ENCODE measurements around the gene ABCB9. TPM values are rescaled to one million over a fixed set of nuclear protein-coding genes. Genes with fewer than 3 reads are reported as not detected.

The ABCB9 gene
- total RNA-seq, 1 experiment from 2014 or later, result 6.3 TPM

DNA sequence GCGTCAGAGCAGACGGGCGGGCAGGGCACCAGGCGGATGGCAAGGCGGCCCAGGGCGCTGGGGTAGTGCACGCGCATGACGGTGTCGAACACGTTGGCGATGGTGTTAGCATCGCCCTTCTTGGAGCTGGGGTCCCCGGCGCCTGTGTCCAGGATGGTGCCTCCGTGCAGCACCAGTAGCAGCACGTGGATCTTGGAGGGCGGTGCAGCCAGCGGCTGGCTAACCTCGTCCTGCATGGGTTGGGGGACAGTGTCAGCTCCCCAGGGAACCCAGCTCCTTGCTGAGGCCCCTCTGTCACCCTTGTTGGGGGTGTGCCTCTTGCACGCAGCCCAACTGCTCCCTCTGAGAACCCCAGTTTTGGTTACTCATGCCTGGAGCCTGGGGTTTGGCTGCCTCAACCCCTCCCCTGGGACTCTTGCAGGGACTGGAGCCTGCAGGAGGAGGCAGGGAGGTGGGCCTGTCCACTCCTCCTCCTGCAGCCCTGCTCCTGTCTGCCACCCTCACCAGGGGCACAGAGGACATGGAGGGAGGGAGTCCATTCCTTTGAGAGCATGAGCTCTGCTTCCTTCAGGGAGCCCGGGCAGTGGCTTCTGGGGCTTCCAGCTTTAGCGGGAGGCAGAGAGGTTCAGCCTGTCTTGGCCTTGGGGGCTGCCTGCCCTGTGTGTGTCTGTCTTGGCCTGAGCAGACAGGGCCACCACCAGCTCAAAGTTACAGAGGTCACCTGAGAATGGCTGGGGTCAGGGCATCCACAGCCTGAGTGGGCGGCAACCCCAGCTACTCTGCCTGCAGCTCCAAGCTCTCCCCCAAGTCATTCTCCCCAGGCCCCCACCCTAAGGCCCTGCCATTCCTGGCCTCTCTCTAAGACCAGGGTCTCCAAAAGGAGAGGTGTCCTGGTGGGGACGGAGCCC, 31.3 kb upstream of the ABCB9 start:
- Mint-ChIP-seq H3K36me3 (no peaks in the 10 kb centered on the region), H3K27me3 (ENCODE audit: low read depth) (no peaks in the 10 kb centered on the region), H3K4me3 (no peak overlapping the region), H3K4me1 (no peaks in the 10 kb centered on the region), H3K27ac (no peak overlapping the region), H3K9me3 (no peaks in the 10 kb centered on the region)
- CTCF ChIA-PET, result interaction anchor here (1.8 kb wide), 1 partner anchor 46 kb away, joined by 6 read pairs; no protein-coding TSS in a partner anchor
- POLR2A ChIA-PET, result no interaction called here
- DNase-seq (ENCODE audit: low spot score) (no peak), ATAC-seq (no peak)
- TF ChIP-seq FOXJ3 (CRISPR knock-in tag; IDR thresholded peaks at IDR 0.05; ENCODE audit: borderline replicate concordance) (no peak), JAZF1 (CRISPR knock-in tag; IDR thresholded peaks at IDR 0.05) (no peak), GABPB1 (CRISPR knock-in tag; IDR thresholded peaks at IDR 0.05) (no peak), ZBTB21 (CRISPR knock-in tag; IDR thresholded peaks at IDR 0.05; ENCODE audit: borderline replicate concordance) (no peak), KAT7 (CRISPR knock-in tag; IDR thresholded peaks at IDR 0.05; ENCODE audit: borderline replicate concordance) (no peak), ESRRA (CRISPR knock-in tag; IDR thresholded peaks at IDR 0.05; ENCODE audit: borderline replicate concordance) (no peak), MXD4 (CRISPR knock-in tag; IDR thresholded peaks at IDR 0.05; ENCODE audit: borderline replicate concordance) (no peak), TCF7 (CRISPR knock-in tag; IDR thresholded peaks at IDR 0.05; ENCODE audit: low read depth) (no peak), SMAD4 (CRISPR knock-in tag; IDR thresholded peaks at IDR 0.05) (no peak), PRRX2 (CRISPR knock-in tag; IDR thresholded peaks at IDR 0.05) (no peak), ETV6 (CRISPR knock-in tag; IDR thresholded peaks at IDR 0.05) (no peak), ZNF232 (CRISPR knock-in tag; IDR thresholded peaks at IDR 0.05) (no peak), SOX15 (CRISPR knock-in tag; IDR thresholded peaks at IDR 0.05) (no peak), TEAD4 (CRISPR knock-in tag; IDR thresholded peaks at IDR 0.05) (no peak), NFYB (CRISPR knock-in tag; conservative IDR thresholded peaks at IDR 0.05; ENCODE audit: low read depth) (no peak)
- TF ChIP-seq, protein P1, sequence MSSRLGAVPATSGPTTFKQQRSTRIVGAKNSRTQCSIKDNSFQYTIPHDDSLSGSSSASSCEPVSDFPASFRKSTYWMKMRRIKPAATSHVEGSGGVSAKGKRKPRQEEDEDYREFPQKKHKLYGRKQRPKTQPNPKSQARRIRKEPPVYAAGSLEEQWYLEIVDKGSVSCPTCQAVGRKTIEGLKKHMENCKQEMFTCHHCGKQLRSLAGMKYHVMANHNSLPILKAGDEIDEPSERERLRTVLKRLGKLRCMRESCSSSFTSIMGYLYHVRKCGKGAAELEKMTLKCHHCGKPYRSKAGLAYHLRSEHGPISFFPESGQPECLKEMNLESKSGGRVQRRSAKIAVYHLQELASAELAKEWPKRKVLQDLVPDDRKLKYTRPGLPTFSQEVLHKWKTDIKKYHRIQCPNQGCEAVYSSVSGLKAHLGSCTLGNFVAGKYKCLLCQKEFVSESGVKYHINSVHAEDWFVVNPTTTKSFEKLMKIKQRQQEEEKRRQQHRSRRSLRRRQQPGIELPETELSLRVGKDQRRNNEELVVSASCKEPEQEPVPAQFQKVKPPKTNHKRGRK (CRISPR knock-in tag; IDR thresholded peaks at IDR 0.05; ENCODE audit: borderline replicate concordance), result no peak

DNA sequence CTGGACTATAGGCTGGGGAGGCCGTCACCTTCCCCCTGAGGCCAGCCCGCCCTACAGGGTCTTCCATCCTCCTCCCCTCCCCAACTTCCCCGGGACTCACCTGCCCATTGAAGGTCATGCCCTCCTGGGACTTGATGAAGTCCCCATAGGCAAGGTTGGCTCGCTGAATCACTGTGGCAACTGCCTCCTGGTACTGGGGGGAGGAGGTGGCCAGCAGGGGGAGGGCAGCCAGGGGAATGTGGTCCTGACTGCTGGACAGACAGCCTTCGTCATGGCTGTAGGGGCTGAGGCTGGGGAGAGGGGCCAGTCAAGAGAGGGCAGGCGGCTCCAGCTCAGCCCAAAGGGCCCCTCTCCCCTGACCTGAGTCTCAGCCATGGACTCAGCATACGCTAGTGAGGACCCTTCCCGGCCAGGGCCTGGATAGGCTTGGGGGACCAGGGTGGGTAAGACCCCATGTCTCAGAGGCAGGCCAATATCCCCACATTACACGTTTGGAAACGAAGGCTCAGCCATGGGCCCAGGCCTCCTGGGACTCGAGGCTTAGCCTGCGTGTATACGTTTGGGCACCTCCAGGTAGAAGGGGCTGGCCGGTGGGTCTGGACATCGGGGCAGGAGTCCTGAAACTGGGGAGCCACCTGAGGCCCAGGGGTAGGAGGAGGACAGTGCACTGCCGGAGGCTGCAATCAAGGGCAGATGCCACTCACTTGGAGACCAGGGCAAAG, 30.5 kb upstream of the ABCB9 start:
- TF ChIP-seq, protein P2, sequence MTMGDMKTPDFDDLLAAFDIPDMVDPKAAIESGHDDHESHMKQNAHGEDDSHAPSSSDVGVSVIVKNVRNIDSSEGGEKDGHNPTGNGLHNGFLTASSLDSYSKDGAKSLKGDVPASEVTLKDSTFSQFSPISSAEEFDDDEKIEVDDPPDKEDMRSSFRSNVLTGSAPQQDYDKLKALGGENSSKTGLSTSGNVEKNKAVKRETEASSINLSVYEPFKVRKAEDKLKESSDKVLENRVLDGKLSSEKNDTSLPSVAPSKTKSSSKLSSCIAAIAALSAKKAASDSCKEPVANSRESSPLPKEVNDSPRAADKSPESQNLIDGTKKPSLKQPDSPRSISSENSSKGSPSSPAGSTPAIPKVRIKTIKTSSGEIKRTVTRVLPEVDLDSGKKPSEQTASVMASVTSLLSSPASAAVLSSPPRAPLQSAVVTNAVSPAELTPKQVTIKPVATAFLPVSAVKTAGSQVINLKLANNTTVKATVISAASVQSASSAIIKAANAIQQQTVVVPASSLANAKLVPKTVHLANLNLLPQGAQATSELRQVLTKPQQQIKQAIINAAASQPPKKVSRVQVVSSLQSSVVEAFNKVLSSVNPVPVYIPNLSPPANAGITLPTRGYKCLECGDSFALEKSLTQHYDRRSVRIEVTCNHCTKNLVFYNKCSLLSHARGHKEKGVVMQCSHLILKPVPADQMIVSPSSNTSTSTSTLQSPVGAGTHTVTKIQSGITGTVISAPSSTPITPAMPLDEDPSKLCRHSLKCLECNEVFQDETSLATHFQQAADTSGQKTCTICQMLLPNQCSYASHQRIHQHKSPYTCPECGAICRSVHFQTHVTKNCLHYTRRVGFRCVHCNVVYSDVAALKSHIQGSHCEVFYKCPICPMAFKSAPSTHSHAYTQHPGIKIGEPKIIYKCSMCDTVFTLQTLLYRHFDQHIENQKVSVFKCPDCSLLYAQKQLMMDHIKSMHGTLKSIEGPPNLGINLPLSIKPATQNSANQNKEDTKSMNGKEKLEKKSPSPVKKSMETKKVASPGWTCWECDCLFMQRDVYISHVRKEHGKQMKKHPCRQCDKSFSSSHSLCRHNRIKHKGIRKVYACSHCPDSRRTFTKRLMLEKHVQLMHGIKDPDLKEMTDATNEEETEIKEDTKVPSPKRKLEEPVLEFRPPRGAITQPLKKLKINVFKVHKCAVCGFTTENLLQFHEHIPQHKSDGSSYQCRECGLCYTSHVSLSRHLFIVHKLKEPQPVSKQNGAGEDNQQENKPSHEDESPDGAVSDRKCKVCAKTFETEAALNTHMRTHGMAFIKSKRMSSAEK (CRISPR knock-in tag; IDR thresholded peaks at IDR 0.05; ENCODE audit: borderline replicate concordance), result no peak
- TF ChIP-seq GRHL2 (CRISPR knock-in tag; IDR thresholded peaks at IDR 0.05; ENCODE audit: insufficient replicate concordance, severe bottlenecking) (no peak), ZNF671 (CRISPR knock-in tag; IDR thresholded peaks at IDR 0.05) (no peak), IRF2 (CRISPR knock-in tag; IDR thresholded peaks at IDR 0.05; ENCODE audit: borderline replicate concordance, low read depth) (no peak), TP53 (CRISPR knock-in tag; IDR thresholded peaks at IDR 0.05) (no peak), SMAD4 (CRISPR knock-in tag; IDR thresholded peaks at IDR 0.05) (no peak)
- TF ChIP-seq, protein P3, sequence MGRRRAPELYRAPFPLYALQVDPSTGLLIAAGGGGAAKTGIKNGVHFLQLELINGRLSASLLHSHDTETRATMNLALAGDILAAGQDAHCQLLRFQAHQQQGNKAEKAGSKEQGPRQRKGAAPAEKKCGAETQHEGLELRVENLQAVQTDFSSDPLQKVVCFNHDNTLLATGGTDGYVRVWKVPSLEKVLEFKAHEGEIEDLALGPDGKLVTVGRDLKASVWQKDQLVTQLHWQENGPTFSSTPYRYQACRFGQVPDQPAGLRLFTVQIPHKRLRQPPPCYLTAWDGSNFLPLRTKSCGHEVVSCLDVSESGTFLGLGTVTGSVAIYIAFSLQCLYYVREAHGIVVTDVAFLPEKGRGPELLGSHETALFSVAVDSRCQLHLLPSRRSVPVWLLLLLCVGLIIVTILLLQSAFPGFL (CRISPR knock-in tag; IDR thresholded peaks at IDR 0.05; ENCODE audit: borderline replicate concordance), result no peak
- CTCF ChIA-PET, result no interaction called here
- H3K4me3 Mint-ChIP-seq, result no peak overlapping the region
- DNase-seq (ENCODE audit: low spot score) (no peak), ATAC-seq (no peak)
- H3K36me3 Mint-ChIP-seq, result no peaks in the 10 kb centered on the region
- POLR2A ChIA-PET, result no interaction called here
- no peaks in the 10 kb centered on the region for H3K9me3 Mint-ChIP-seq
- H3K4me1 Mint-ChIP-seq, result no peaks in the 10 kb centered on the region
- no peak overlapping the region for H3K27ac Mint-ChIP-seq
- H3K27me3 Mint-ChIP-seq (ENCODE audit: low read depth), result no peaks in the 10 kb centered on the region
